Activated CD8-positive, alpha-beta memory T cell treated with anti-CD3 and anti-CD28 coated beads, Interleukin-2, amount 10 ng/mL, durations not matched to agents 7 days and 5 days (primary cell): ENCODE results near the gene MFAP4. TPM values are rescaled to one million over a fixed set of nuclear protein-coding genes. Genes with fewer than 3 reads are reported as not detected.
"Not testable (repeated sequence)": the region's sequence is repeated elsewhere in the genome, so short reads cannot be mapped to it uniquely, and the experiment has no call there.

Experiments
- ATAC-seq: fragments of 150-1000 bp; cut with Tn5 transposase; one replicate; pipeline ENCODE4 v1.10.0; 2021; ENCODE audit warnings: moderate library complexity
- CTCF ChIA-PET: fragments of 350-600 bp; sonication (Branson Sonifier 250); formaldehyde crosslinking; loops from one replicate; lab custom pipeline; 2021; ENCODE audit warnings: antibody characterized with exemption; lab: Charles Lee
- DNase-seq: peaks from one replicate; pipeline ENCODE4 v3.0.0-alpha.2; 2020
- H3K27ac Mint-ChIP-seq: one replicate; pipeline ENCODE4 v1.8.0; 2021; ENCODE audit warnings: mild to moderate bottlenecking, mixed read lengths
- H3K27me3 Mint-ChIP-seq: one replicate; pipeline ENCODE4 v1.8.0; 2021; ENCODE audit warnings: mixed read lengths
- H3K36me3 Mint-ChIP-seq: one replicate; pipeline ENCODE4 v1.8.0; 2021; ENCODE audit warnings: mild to moderate bottlenecking, mixed read lengths
- H3K4me1 Mint-ChIP-seq: one replicate; pipeline ENCODE4 v1.8.0; 2021; ENCODE audit warnings: mixed read lengths
- H3K4me3 Mint-ChIP-seq: one replicate; pipeline ENCODE4 v1.8.0; 2021; ENCODE audit warnings: mild to moderate bottlenecking, moderate library complexity, mixed read lengths
- H3K9me3 Mint-ChIP-seq: one replicate; pipeline ENCODE4 v1.8.0; 2022; ENCODE audit warnings: low read depth, mixed read lengths
- total RNA-seq, 2 experiments: library from RNA; stranded (reverse); gene quantifications; one replicate each; pipeline ENCODE4 v1.2.3, GENCODE V29; 2021

The MFAP4 gene
- total RNA-seq, 2 experiments from 2014 or later, result not detected

GRCh38 chr17:19359151-19359550 lies 27.8 kb downstream of the MFAP4 start:
- CTCF ChIA-PET, result interaction anchor here (8.9 kb wide), 1 partner anchor 88 kb away, joined by 114 read pairs; no protein-coding TSS in a partner anchor
- no peak overlapping the region for H3K27ac Mint-ChIP-seq
- H3K36me3 Mint-ChIP-seq, result no peaks in the 10 kb centered on the region
- ATAC-seq (no peak), DNase-seq (no peak)
- H3K27me3 Mint-ChIP-seq, result peaks cover 7% of the 10 kb centered on the region
- H3K9me3 Mint-ChIP-seq, result no peaks in the 10 kb centered on the region
- no peak overlapping the region for H3K4me3 Mint-ChIP-seq
- H3K4me1 Mint-ChIP-seq, result peaks cover 10% of the 10 kb centered on the region

- Mint-ChIP-seq H3K27me3 (peaks cover 6% of the 10 kb centered on the region), H3K4me3 (no peak overlapping the region), H3K36me3 (no peaks in the 10 kb centered on the region), H3K4me1 (peaks cover 5% of the 10 kb centered on the region), H3K9me3 (no peaks in the 10 kb centered on the region), H3K27ac (no peak overlapping the region)
- no peak for DNase-seq
- no peak for ATAC-seq
- CTCF ChIA-PET, result interaction anchor here (1.2 to 8.9 kb wide), 2 partner anchors 12 to 90 kb away, joined by 3 to 114 read pairs; no protein-coding TSS in a partner anchor
Observed at GRCh38 chr17:19357761-19358160, 29.2 kb downstream of the MFAP4 start.

- Mint-ChIP-seq H3K36me3 (no peaks in the 10 kb centered on the region), H3K27me3 (peaks cover 6% of the 10 kb centered on the region), H3K4me3 (no peak overlapping the region), H3K4me1 (peaks cover 5% of the 10 kb centered on the region), H3K9me3 (no peaks in the 10 kb centered on the region), H3K27ac (no peak overlapping the region)
- CTCF ChIA-PET, result no interaction called here
- no peak for ATAC-seq
- DNase-seq, result no peak
Observed at GRCh38 chr17:19357351-19357750, 29.6 kb downstream of the MFAP4 start.

GRCh38 chr17:19354748-19355147 lies 32.2 kb downstream of the MFAP4 start:
- no peaks in the 10 kb centered on the region for H3K4me1 Mint-ChIP-seq
- H3K27ac Mint-ChIP-seq, result no peak overlapping the region
- H3K4me3 Mint-ChIP-seq, result no peak overlapping the region
- ATAC-seq, result no peak
- H3K36me3 Mint-ChIP-seq, result no peaks in the 10 kb centered on the region
- no peaks in the 10 kb centered on the region for H3K9me3 Mint-ChIP-seq
- H3K27me3 Mint-ChIP-seq, result peaks cover 17% of the 10 kb centered on the region
- DNase-seq, result no peak
- CTCF ChIA-PET, result interaction anchor here (1.3 to 1.5 kb wide), 3 partner anchors 8 to 92 kb away, joined by 3 to 6 read pairs (median 3); partner anchors contain the start of gene B9D1

- not testable (repeated sequence) for H3K36me3 Mint-ChIP-seq, ATAC-seq, H3K4me3 Mint-ChIP-seq, DNase-seq, H3K27ac Mint-ChIP-seq, H3K4me1 Mint-ChIP-seq, H3K9me3 Mint-ChIP-seq
- H3K27me3 Mint-ChIP-seq, result peaks cover 17% of the 10 kb centered on the region
- CTCF ChIA-PET, result interaction anchor here (1.3 to 1.4 kb wide), 2 partner anchors 9 to 94 kb away, joined by 3 read pairs; no protein-coding TSS in a partner anchor
Observed at GRCh38 chr17:19353401-19353800, 33.6 kb downstream of the MFAP4 start.

GRCh38 chr17:19348806-19349205 lies 38.2 kb downstream of the MFAP4 start:
- Mint-ChIP-seq H3K4me3 (no peak overlapping the region), H3K27me3 (peaks cover 11% of the 10 kb centered on the region), H3K36me3 (no peaks in the 10 kb centered on the region), H3K27ac (no peak overlapping the region), H3K4me1 (no peaks in the 10 kb centered on the region), H3K9me3 (no peaks in the 10 kb centered on the region)
- ATAC-seq (no peak), DNase-seq (no peak)
- CTCF ChIA-PET, result no interaction called here

- no peak for DNase-seq
- CTCF ChIA-PET, result no interaction called here
- Mint-ChIP-seq H3K27me3 (peaks cover 11% of the 10 kb centered on the region), H3K4me3 (no peak overlapping the region), H3K36me3 (no peaks in the 10 kb centered on the region), H3K4me1 (no peaks in the 10 kb centered on the region), H3K27ac (no peak overlapping the region), H3K9me3 (no peaks in the 10 kb centered on the region)
- ATAC-seq, result no peak
Observed at GRCh38 chr17:19348081-19348650, 38.8 kb downstream of the MFAP4 start.

- CTCF ChIA-PET, result no interaction called here
- DNase-seq, result no peak
- no peaks in the 10 kb centered on the region for H3K4me1 Mint-ChIP-seq
- H3K36me3 Mint-ChIP-seq, result no peaks in the 10 kb centered on the region
- ATAC-seq, result no peak
- H3K9me3 Mint-ChIP-seq, result no peaks in the 10 kb centered on the region
- H3K4me3 Mint-ChIP-seq, result no peak overlapping the region
- H3K27me3 Mint-ChIP-seq, result peaks cover 11% of the 10 kb centered on the region
- H3K27ac Mint-ChIP-seq, result no peak overlapping the region
Observed at GRCh38 chr17:19347323-19348080, 39.5 kb downstream of the MFAP4 start.

- DNase-seq (no peak), ATAC-seq (no peak)
- H3K27ac Mint-ChIP-seq, result no peak overlapping the region
- H3K4me3 Mint-ChIP-seq, result no peak overlapping the region
- CTCF ChIA-PET, result no interaction called here
- no peaks in the 10 kb centered on the region for H3K36me3 Mint-ChIP-seq
- H3K9me3 Mint-ChIP-seq, result no peaks in the 10 kb centered on the region
- H3K4me1 Mint-ChIP-seq, result no peaks in the 10 kb centered on the region
- peaks cover 9% of the 10 kb centered on the region for H3K27me3 Mint-ChIP-seq
Observed at GRCh38 chr17:19346351-19347255, 40.4 kb downstream of the MFAP4 start.

- DNase-seq, result no peak
Observed at GRCh38 chr17:19345486-19346350, 41.3 kb downstream of the MFAP4 start.

GRCh38 chr17:19345067-19345460 lies 41.9 kb downstream of the MFAP4 start:
- ATAC-seq (no peak), DNase-seq (no peak)
- Mint-ChIP-seq H3K4me1 (no peaks in the 10 kb centered on the region), H3K9me3 (no peaks in the 10 kb centered on the region), H3K27me3 (peaks cover 2% of the 10 kb centered on the region), H3K36me3 (no peaks in the 10 kb centered on the region), H3K27ac (no peak overlapping the region), H3K4me3 (no peak overlapping the region)
- CTCF ChIA-PET, result interaction anchor here (1.5 kb wide), 1 partner anchor 9 kb away, joined by 3 read pairs; no protein-coding TSS in a partner anchor

More at GRCh38 chr17:19345486-19346350, 41.3 kb downstream of the MFAP4 start:
- no peak overlapping the region for H3K4me3 Mint-ChIP-seq
- no peak for ATAC-seq
- H3K27me3 Mint-ChIP-seq, result peaks cover 4% of the 10 kb centered on the region
- H3K27ac Mint-ChIP-seq, result no peak overlapping the region
- CTCF ChIA-PET, result interaction anchor here (1.5 kb wide), 1 partner anchor 8 kb away, joined by 3 read pairs; no protein-coding TSS in a partner anchor
- H3K4me1 Mint-ChIP-seq, result no peaks in the 10 kb centered on the region
- no peaks in the 10 kb centered on the region for H3K9me3 Mint-ChIP-seq
- H3K36me3 Mint-ChIP-seq, result no peaks in the 10 kb centered on the region

- no peak for ATAC-seq
- Mint-ChIP-seq H3K9me3 (no peaks in the 10 kb centered on the region), H3K27ac (no peak overlapping the region), H3K4me3 (no peak overlapping the region), H3K4me1 (no peaks in the 10 kb centered on the region), H3K27me3 (peaks cover 2% of the 10 kb centered on the region), H3K36me3 (no peaks in the 10 kb centered on the region)
- DNase-seq, result no peak
- CTCF ChIA-PET, result interaction anchor here (1.5 kb wide), 1 partner anchor 10 kb away, joined by 3 read pairs; no protein-coding TSS in a partner anchor
Observed at GRCh38 chr17:19344311-19345066, 42.5 kb downstream of the MFAP4 start.
